ENCODE results near the gene NCKAP5. TPM values are rescaled to one million over a fixed set of nuclear protein-coding genes. Genes with fewer than 3 reads are reported as not detected.

NCKAP5 gene
- total and polyA plus RNA-seq, 9 of the 15 experiments (the other 6 are each of a cell fraction or from before 2014, with no cell fraction given) = not detected

DNA sequence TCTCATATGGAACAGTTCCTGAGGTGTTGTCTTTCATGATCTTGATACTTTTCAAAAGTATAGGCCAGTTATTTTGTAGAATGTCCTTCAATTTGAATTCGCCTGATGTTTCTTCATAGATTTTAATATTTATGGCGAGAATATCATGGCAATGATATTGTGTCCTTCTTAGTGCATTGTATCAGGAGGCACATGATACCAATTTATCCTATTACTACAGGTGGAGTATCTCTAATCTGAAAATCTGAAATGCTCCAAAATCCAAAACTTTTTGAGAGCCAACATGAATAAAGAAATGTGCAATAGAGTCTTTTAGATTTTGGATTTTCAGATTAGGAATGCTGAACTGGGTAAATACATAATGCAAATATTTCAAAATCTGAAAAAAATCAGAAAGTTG lies 681.7 kb downstream of the NCKAP5 start:
- POLR2A ChIA-PET = no interaction called here
- Histone ChIP-seq H3K36me3 (ENCODE audit: control insufficient read depth, insufficient read depth, low read length) (no peaks in the 10 kb centered on the region), H3K9ac (ENCODE audit: insufficient read depth in 1 of 2, low read depth in 2 of 2, low read length in 2 of 2) (no peak overlapping the region), H3K9me3 (replicated peaks; ENCODE audit: control insufficient read depth, insufficient read depth, low read depth, low read length) (no peaks in the 10 kb centered on the region), H3K27ac (ENCODE audit: extremely low read depth, low read depth, low read length) (no peak overlapping the region), H3K79me2 (ENCODE audit: control insufficient read depth, insufficient read depth, low read length) (no peaks in the 10 kb centered on the region), H3K4me3 (no peak overlapping the region), H3K9me1 (ENCODE audit: control insufficient read depth, insufficient read depth, low read length) (no peaks in the 10 kb centered on the region), H3K4me1 (replicated peaks in 1 of 2; ENCODE audit: control insufficient read depth in 2 of 2, insufficient read depth in 2 of 2, low read length in 2 of 2) (no peaks in the 10 kb centered on the region), H4K20me1 (replicated peaks; ENCODE audit: control insufficient read depth, insufficient read depth, low read length) (no peaks in the 10 kb centered on the region), H3K27me3 (ENCODE audit: control insufficient read depth in 2 of 2, insufficient read depth in 2 of 2, low read length in 2 of 2) (no peaks in the 10 kb centered on the region), H2AFZ (ENCODE audit: low read depth, low read length) (no peak overlapping the region), H3K4me2 (ENCODE audit: insufficient read depth, low read length) (no peak overlapping the region)
- ATAC-seq (no peak), DNase-seq (ENCODE audit: extremely low read depth in 1 of 4, low spot score in 3 of 4) (no peak), FAIRE-seq (no peak)
- TF ChIP-seq, protein P1, sequence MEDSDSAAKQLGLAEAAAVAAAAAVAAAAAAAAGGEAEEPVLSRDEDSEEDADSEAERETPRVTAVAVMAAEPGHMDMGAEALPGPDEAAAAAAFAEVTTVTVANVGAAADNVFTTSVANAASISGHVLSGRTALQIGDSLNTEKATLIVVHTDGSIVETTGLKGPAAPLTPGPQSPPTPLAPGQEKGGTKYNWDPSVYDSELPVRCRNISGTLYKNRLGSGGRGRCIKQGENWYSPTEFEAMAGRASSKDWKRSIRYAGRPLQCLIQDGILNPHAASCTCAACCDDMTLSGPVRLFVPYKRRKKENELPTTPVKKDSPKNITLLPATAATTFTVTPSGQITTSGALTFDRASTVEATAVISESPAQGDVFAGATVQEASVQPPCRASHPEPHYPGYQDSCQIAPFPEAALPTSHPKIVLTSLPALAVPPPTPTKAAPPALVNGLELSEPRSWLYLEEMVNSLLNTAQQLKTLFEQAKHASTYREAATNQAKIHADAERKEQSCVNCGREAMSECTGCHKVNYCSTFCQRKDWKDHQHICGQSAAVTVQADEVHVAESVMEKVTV (CRISPR knock-in tag; IDR thresholded peaks at IDR 0.05) = no peak
- TF ChIP-seq MXI1 (IDR thresholded peaks at IDR 0.05; ENCODE audit: low read depth, low read length) = no peak
- TF ChIP-seq HNRNPLL (IDR thresholded peaks at IDR 0.05; ENCODE audit: low read depth, low read length, poor library complexity, severe bottlenecking) = no peak
- no peak for TF ChIP-seq POLR2H (tag; IDR thresholded peaks at IDR 0.05; ENCODE audit: low read depth)
- no peak for TF ChIP-seq ZBED1 (IDR thresholded peaks at IDR 0.05)
- no peak for TF ChIP-seq ZKSCAN3 (CRISPR knock-in tag; IDR thresholded peaks at IDR 0.05)
- TF ChIP-seq NONO (IDR thresholded peaks at IDR 0.05; ENCODE audit: low read depth in 2 of 2, low read length in 1 of 2) = no peak
- intact Hi-C loops (cut with micrococcal nuclease) = no loop called here
- 0% methylated on average over 2 of the region's 2 CpGs for WGBS (ENCODE audit: insufficient coverage, low coverage, missing lambda C conversion rate)
- CTCF ChIA-PET (ENCODE audit: low intra/inter-chr PET ratio) = no interaction called here
- no TSS peak for BruUV-seq (replicated peaks)
- in situ Hi-C loops (cut with MboI) = no loop called here

Measured in K562 (cell line).